Measurements from ENCODE around the gene POU2F1.
"Not testable (repeated sequence)": the region's sequence is repeated elsewhere in the genome, so short reads cannot be mapped to it uniquely, and the experiment has no call there.

POU2F1 gene

GRCh38 chr1:167310732-167311131 lies 90.0 kb downstream of the POU2F1 start:
- Histone ChIP-seq H3K4me3 (replicated peaks; ENCODE audit: low read depth, low read length) (no peak overlapping the region), H3K36me3 (ENCODE audit: control insufficient read depth, insufficient read depth, low read length) (no peaks in the 10 kb centered on the region), H3K27me3 (replicated peaks; ENCODE audit: control insufficient read depth, insufficient read depth, low read length) (no peaks in the 10 kb centered on the region)
- TF ChIP-seq CTCF (IDR thresholded peaks at IDR 0.05; ENCODE audit: insufficient read depth, low read length, poor library complexity, severe bottlenecking): no peak
- no peak for DNase-seq (ENCODE audit: extremely low read depth, insufficient read length)

DNA sequence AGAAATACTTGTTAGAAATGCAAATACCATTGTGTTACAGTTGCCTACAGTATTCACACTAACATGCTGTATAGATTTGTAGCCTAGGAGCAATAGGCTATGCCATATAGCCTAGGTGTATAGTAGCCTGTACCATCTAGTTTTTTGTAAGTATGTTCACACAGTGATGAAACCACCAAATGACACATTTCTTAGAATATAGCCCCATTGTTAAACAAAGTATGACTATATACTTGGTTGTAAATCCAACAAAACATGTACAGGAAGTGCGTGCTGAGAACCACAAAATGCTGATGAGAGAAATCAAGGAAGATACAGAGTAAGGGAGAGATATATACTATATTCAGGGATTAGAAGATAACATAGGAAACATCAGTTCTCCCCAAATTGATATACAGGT lies 92.2 kb downstream of the POU2F1 start:
- H3K27me3 ChIP-seq (replicated peaks; ENCODE audit: control insufficient read depth, insufficient read depth, low read length): no peaks in the 10 kb centered on the region
- no peak for DNase-seq (ENCODE audit: extremely low read depth, insufficient read length)
- no peaks in the 10 kb centered on the region for H3K36me3 ChIP-seq (ENCODE audit: control insufficient read depth, insufficient read depth, low read length)
- TF ChIP-seq CTCF (IDR thresholded peaks at IDR 0.05; ENCODE audit: insufficient read depth, low read length, poor library complexity, severe bottlenecking): no peak
- no peak overlapping the region for H3K4me3 ChIP-seq (replicated peaks; ENCODE audit: low read depth, low read length)

DNA sequence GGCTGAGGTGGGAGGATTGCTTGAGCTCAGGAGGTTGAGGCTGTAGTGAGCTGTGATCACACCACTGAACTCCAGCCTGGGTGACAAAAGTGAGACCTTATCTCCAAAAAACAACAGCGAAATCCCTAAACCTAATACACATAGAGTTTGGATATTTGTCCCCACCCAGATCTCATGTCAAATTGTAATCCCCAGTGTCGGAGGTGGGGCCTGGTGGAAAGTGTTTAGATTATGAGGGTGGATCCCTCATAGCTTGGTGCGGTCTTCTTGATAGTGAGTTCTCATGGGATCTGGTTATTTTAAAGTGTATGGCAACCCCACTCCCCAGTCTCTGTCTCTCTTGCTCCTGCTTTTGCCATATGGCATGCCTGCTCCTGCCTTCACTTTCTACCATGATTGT lies 94.0 kb downstream of the POU2F1 start:
- Histone ChIP-seq H3K4me3 (replicated peaks; ENCODE audit: low read depth, low read length) (no peak overlapping the region), H3K36me3 (ENCODE audit: control insufficient read depth, insufficient read depth, low read length) (no peaks in the 10 kb centered on the region), H3K27me3 (replicated peaks; ENCODE audit: control insufficient read depth, insufficient read depth, low read length) (no peaks in the 10 kb centered on the region)
- no peak for DNase-seq (ENCODE audit: extremely low read depth, insufficient read length)
- TF ChIP-seq CTCF (IDR thresholded peaks at IDR 0.05; ENCODE audit: insufficient read depth, low read length, poor library complexity, severe bottlenecking): no peak

GRCh38 chr1:167317463-167317862 lies 96.8 kb downstream of the POU2F1 start:
- Histone ChIP-seq H3K36me3 (ENCODE audit: control insufficient read depth, insufficient read depth, low read length) (no peaks in the 10 kb centered on the region), H3K4me3 (replicated peaks; ENCODE audit: low read depth, low read length) (no peak overlapping the region), H3K27me3 (replicated peaks; ENCODE audit: control insufficient read depth, insufficient read depth, low read length) (no peaks in the 10 kb centered on the region)
- TF ChIP-seq CTCF (IDR thresholded peaks at IDR 0.05; ENCODE audit: insufficient read depth, low read length, poor library complexity, severe bottlenecking): no peak
- DNase-seq (ENCODE audit: extremely low read depth, insufficient read length): no peak

DNA sequence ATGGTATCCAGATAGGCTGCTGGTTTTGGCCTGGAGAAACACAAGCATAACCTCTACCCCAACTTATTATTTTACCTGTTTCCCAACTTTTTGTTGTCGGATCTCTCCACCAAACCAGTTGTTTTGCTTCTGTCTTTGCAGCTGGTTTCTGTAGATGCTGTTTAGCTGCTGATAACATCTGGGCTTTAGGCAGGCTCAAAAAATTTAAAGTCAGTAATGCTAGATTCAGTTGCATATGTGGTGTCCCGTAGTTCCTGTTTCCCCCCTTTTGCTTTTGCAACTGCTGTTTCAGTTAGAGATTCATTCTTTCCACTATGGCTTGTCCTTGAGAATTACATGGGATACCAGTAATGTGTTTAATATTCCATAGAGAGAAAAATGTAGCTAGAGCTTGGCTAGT lies 98.5 kb downstream of the POU2F1 start:
- H3K4me3 ChIP-seq (replicated peaks; ENCODE audit: low read depth, low read length); H3K36me3 ChIP-seq (ENCODE audit: control insufficient read depth, insufficient read depth, low read length); DNase-seq (ENCODE audit: extremely low read depth, insufficient read length); H3K27me3 ChIP-seq (replicated peaks; ENCODE audit: control insufficient read depth, insufficient read depth, low read length): not testable (repeated sequence)

- DNase-seq (ENCODE audit: extremely low read depth, insufficient read length): no peak
- no peaks in the 10 kb centered on the region for H3K36me3 ChIP-seq (ENCODE audit: control insufficient read depth, insufficient read depth, low read length)
- no peak overlapping the region for H3K4me3 ChIP-seq (replicated peaks; ENCODE audit: low read depth, low read length)
- no peak for TF ChIP-seq CTCF (IDR thresholded peaks at IDR 0.05; ENCODE audit: insufficient read depth, low read length, poor library complexity, severe bottlenecking)
- H3K27me3 ChIP-seq (replicated peaks; ENCODE audit: control insufficient read depth, insufficient read depth, low read length): no peaks in the 10 kb centered on the region
Measured at GRCh38 chr1:167322483-167322882, 101.8 kb downstream of the POU2F1 start.
